RWPE2 (cell line): Measurements from ENCODE around the gene XDH.

ENCODE experiments used
- ATAC-seq: fragments of 200-7000 bp; cut with Tn5 transposase; 3 replicates; pipeline ENCODE4 v1.9.1; 2021; ENCODE audit warnings: low read depth
- DNase-seq: peaks from one replicate; pipeline ENCODE4 v3.0.0-alpha.2; 2020; ENCODE audit warnings: low spot score
- H3K27ac ChIP-seq: fragments of 450-650 bp; 2 replicates; pipeline ENCODE4 v1.5.1; 2017; ENCODE audit warnings: mild to moderate bottlenecking; ENCODE audit not compliant: poor library complexity, severe bottlenecking
- H3K27me3 ChIP-seq: fragments of 250-450 bp; sonication (Bioruptor Pico); 2 replicates; pipeline ENCODE4 v1.5.1; 2021; ENCODE audit warnings: mild to moderate bottlenecking, moderate library complexity; ENCODE audit not compliant: insufficient read depth, poor library complexity, severe bottlenecking
- H3K36me3 ChIP-seq: fragments of 250-450 bp; sonication (Bioruptor Pico); 2 replicates; pipeline ENCODE4 v1.5.1; 2020; ENCODE audit warnings: low read depth, mild to moderate bottlenecking, moderate library complexity
- H3K4me1 ChIP-seq: fragments of 250-450 bp; sonication (Bioruptor Pico); 2 replicates; pipeline ENCODE4 v1.5.1; 2021; ENCODE audit warnings: mild to moderate bottlenecking, moderate library complexity; ENCODE audit not compliant: insufficient read depth, poor library complexity, severe bottlenecking
- H3K4me3 ChIP-seq: fragments of 250-450 bp; sonication (Bioruptor Pico); 2 replicates; pipeline ENCODE4 v1.5.1; 2021; ENCODE audit warnings: mild to moderate bottlenecking, moderate library complexity; ENCODE audit not compliant: severe bottlenecking
- H3K9me3 ChIP-seq: fragments of 250-450 bp; sonication (Bioruptor Pico); 2 replicates; pipeline ENCODE4 v1.5.1; 2021; ENCODE audit warnings: mild to moderate bottlenecking, moderate library complexity; ENCODE audit not compliant: severe bottlenecking
- TF ChIP-seq, protein P1 (sequence below): fragments of 450-650 bp; IDR thresholded peaks from one replicate; pipeline ENCODE4 v1.5.1; 2017; ENCODE audit warnings: mild to moderate bottlenecking, moderate library complexity; ENCODE audit not compliant: poor library complexity, severe bottlenecking

The XDH gene

DNA sequence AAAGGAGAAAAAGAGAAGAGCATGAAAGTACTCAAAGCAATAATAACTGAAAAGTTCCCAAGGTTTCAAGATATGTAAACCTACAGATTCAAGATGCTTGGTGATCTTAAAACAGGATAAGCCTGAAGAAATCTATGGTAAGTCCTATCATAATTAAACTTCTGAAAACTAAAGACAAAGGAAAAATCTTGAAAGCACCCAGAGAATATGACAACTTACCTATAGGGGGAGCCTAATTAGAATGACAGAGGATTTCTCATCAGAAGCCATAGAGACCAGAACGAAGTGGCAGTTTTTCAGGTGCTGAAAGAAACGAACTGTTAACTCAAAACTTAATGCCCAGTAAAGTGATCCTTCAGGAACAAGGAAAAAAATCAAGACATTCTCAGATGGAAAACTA, 59.7 kb downstream of the XDH start:
- H3K4me3 ChIP-seq = no peak overlapping the region
- H3K36me3 ChIP-seq = peaks cover 86% of the 10 kb centered on the region
- no peaks in the 10 kb centered on the region for H3K27me3 ChIP-seq
- TF ChIP-seq, protein P1, sequence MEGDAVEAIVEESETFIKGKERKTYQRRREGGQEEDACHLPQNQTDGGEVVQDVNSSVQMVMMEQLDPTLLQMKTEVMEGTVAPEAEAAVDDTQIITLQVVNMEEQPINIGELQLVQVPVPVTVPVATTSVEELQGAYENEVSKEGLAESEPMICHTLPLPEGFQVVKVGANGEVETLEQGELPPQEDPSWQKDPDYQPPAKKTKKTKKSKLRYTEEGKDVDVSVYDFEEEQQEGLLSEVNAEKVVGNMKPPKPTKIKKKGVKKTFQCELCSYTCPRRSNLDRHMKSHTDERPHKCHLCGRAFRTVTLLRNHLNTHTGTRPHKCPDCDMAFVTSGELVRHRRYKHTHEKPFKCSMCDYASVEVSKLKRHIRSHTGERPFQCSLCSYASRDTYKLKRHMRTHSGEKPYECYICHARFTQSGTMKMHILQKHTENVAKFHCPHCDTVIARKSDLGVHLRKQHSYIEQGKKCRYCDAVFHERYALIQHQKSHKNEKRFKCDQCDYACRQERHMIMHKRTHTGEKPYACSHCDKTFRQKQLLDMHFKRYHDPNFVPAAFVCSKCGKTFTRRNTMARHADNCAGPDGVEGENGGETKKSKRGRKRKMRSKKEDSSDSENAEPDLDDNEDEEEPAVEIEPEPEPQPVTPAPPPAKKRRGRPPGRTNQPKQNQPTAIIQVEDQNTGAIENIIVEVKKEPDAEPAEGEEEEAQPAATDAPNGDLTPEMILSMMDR = peak; percentile 58
- no peaks in the 10 kb centered on the region for H3K4me1 ChIP-seq
- ATAC-seq (no peak), DNase-seq (no peak)
- H3K27ac ChIP-seq = no peak overlapping the region
- H3K9me3 ChIP-seq = no peaks in the 10 kb centered on the region

DNA sequence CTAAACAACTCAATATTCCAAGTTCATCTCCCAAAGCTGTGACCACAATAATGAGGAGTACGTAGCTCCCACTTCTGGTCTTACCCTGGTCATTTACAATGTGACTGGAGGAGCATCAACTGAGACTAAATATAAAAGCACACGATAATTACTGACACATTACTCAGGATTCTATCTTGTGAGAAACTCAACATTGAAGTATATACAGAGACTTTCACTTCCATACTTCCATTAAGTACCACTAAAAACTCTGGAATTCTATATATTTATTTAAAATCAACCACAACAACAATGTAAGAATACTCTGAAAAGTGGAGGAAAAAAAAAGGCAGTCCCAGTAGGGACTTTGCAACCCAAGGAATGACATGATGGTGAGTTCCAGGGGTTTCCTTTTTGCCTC, 61.4 kb downstream of the XDH start:
- no peak overlapping the region for H3K27ac ChIP-seq
- ATAC-seq (no peak), DNase-seq (no peak)
- no peaks in the 10 kb centered on the region for H3K27me3 ChIP-seq
- no peaks in the 10 kb centered on the region for H3K9me3 ChIP-seq
- no peaks in the 10 kb centered on the region for H3K4me1 ChIP-seq
- TF ChIP-seq, protein P1 = no peak
- peaks cover 87% of the 10 kb centered on the region for H3K36me3 ChIP-seq
- H3K4me3 ChIP-seq = no peak overlapping the region

DNA sequence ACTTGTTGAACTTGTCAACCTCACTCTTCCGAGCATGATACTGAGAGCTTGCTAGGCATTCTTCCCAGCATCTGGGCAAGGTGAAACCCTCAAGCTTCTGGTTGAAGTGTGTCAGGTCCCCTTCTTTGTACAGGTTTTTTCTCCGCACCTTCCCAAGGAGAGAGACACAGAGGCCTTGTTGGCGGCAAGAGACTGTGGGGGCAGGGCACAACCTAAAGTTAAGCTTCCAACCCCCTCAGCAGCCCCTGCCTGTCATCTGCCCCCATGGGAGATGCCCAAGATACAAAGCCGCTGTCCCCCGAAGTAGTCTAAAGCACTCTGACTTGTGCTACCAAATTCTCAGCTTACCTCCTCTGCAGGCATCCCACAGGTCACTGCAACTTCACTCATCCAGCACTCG, 64.9 kb downstream of the XDH start:
- Histone ChIP-seq H3K36me3 (peaks cover 80% of the 10 kb centered on the region), H3K9me3 (no peaks in the 10 kb centered on the region), H3K4me3 (no peak overlapping the region), H3K27me3 (no peaks in the 10 kb centered on the region), H3K27ac (no peak overlapping the region), H3K4me1 (no peaks in the 10 kb centered on the region)
- no peak for ATAC-seq
- no peak for DNase-seq
- TF ChIP-seq, protein P1 = no peak

DNA sequence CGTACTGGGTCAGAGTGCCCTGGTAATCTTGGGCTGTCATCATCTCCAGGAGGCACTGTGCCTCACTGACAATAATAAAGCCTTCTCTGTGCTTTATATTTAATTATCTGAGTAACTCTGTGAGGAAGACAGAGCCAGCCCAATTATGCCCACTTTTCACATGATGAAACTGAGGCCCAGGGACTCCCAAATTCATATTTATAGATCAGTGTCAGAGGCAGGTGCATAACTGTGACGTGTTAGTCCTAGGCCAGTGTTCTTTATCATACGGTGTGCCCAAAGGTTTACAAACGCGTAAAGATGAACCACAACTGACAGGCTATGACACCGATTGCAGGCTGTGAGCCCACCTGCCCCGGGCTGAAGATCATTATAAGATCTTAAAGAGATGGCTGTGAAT, 65.4 kb downstream of the XDH start:
- Histone ChIP-seq H3K4me3 (no peak overlapping the region), H3K27ac (no peak overlapping the region), H3K27me3 (no peaks in the 10 kb centered on the region), H3K4me1 (no peaks in the 10 kb centered on the region), H3K9me3 (no peaks in the 10 kb centered on the region), H3K36me3 (peaks cover 77% of the 10 kb centered on the region)
- TF ChIP-seq, protein P1 = no peak
- ATAC-seq = no peak
- DNase-seq = no peak

DNA sequence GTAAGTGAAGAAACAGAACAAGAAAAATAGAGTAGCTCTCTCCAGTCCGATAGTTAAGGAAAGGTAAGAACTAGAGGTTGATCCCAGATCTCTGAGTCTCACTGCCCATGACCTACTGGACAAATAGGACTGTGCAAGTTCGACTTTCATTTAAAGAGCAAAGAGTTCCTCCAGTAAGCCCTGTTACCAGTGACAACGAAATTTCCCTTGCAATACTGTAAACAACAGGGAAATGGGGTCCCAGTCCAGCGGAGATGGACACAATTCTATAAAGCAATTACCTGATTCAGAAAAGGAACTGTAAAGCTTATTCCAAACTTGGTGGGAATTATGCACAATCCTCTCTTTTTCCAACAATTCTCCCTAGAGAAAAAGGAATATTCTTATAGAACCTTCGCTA, 65.9 kb downstream of the XDH start:
- Histone ChIP-seq H3K36me3 (peaks cover 77% of the 10 kb centered on the region), H3K9me3 (no peaks in the 10 kb centered on the region), H3K27ac (no peak overlapping the region), H3K4me1 (no peaks in the 10 kb centered on the region), H3K27me3 (no peaks in the 10 kb centered on the region), H3K4me3 (no peak overlapping the region)
- ATAC-seq = no peak
- TF ChIP-seq, protein P1 = no peak
- DNase-seq = no peak
